Left hindlimb (tissue), 1 donor: ENCODE data around the gene CAMK1D.
"Not testable (repeated sequence)": the region's sequence is repeated elsewhere in the genome, so short reads cannot be mapped to it uniquely, and the experiment has no call there.

Source experiments
- DNase-seq: peaks from one replicate; pipeline ENCODE4 v3.0.0-alpha.2; 2018

CAMK1D gene

DNA sequence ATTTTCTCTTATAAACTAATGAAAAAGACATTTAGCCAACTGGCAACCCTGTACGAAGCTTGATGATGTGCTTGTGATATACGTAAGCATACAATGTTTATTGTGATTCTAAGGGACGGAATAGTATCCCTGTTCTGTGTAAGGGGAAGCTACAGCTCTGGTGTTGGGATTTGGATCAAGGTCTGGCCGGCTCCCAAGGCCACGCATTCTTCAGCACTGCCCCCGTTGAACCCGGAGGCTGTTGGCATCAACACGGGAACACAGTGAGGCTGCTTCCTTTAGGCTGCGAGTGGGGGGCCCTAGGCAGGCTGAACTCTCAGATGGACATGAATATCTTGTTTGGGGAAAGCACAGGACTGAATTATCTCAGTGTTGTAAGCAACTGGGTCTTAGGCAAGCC, 180.6 kb downstream of the CAMK1D start:
- DNase-seq, result peak; percentile 54

DNA sequence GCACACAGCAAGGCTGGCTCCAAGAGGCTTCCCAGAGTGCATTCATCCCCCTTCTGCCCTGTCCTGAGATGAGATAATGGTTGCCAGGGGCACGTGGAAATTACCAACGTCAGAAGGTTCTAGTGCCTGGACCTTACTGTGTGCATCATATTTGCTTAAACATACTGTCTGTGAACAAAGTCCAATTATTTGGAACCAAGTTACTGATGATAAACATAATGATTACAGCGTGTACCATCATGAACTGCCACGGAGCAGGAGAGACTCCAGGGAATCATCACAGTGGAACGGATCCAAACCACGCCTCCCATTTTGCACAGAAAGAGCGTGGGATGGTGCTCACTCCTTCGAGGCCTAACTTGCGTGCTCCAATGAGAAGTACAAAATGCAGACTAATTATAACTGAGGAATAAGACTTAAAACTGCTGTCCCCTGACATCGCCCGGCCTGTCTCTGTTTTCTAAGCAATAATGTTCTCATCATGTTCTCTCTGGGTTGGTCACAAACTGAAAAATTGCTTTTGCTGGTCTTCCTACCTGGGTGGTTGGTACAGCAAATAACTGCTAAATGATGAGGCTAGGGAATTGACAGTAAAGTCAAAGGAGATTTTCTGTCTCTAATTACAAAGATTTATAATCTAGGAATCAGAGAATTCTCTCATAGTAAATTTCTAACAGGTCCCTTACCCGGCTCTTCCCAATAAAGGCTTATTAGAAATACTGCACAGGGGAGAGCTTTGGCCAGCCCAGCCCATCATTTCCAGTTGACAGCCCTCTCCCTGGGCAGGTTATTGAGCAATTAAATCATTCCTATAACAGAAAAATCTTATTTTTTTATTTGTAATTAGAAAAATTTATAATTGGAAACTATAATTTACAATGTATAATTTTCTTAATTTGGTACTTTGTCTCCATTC, 182.2 kb downstream of the CAMK1D start:
- DNase-seq, result no peak

DNA sequence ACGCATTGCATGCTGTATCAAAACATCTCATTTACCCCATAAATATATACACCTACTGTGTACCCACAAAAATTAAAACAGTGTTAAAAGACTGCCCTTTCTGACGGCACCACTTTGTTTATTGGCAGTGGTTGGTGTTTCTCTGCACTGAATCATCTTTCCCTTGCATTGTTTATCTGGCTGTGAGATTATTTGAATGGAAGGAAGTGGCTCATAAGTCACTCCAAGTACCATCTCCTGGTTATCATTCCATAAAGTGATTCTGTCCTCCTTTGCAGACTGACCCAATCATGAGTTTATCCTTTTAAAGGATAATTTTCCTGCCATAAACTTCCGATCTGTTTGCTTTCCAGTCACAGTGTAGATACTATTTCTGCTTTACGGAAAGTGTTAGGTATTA, 183.8 kb downstream of the CAMK1D start:
- no peak for DNase-seq

DNA sequence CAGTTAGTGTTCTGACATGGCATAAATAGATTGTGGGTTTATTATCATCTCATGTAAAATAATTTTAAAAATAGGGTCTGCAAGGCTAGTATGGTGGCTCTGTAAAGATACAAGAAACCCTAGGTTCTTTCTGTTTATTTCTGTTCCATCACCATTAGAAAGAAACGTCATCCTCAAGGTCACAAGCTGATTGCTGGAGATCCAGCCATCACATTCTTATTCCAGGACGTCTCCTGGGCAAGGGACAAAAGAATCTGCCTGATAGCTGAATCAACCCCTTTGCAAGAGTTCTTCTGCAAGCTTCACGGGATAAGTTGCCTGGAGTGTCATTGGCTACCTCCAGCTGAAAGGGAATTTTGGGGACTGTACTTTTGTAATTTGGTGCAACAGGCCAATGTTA, 184.4 kb downstream of the CAMK1D start:
- no peak for DNase-seq

DNA sequence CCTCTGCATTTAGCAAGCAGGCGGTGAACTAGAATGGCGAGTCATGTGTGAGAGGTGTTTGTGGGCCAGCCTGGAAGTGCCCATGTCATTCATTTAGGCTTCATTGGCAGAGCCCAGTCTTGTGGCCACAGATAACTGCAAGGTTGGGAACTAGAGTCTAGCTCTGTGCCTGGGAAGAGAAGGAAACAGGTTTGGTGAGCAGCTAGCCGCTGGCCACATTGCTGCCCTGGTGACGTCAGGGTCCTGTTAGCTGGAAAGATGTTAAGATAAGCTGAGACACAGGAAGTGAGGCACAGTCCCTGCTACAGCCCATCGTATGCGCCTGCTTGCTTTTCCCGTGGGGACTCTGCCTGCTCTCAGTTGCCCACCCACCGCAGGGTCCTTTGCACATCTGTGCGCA, 185.5 kb downstream of the CAMK1D start:
- no peak for DNase-seq

DNA sequence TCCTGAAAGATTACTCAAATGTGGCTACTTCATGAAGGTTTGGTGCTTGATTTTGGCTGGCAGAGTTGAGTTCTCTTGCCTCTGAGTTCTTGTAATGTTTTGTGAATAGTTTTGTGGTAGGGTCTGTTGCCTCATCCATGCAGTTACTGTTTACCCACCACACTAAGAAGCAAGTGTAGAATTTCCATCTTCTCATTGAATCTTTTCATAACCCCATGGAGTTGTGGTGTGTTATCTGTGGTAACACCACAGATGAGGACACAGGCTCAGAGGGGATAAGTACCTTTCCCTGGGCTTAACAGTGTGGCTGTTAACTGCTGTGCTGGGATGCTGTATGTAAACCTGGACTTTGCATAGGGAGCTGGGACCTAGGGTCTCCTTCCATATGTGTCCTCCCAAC, 186.3 kb downstream of the CAMK1D start:
- DNase-seq, result no peak

DNA sequence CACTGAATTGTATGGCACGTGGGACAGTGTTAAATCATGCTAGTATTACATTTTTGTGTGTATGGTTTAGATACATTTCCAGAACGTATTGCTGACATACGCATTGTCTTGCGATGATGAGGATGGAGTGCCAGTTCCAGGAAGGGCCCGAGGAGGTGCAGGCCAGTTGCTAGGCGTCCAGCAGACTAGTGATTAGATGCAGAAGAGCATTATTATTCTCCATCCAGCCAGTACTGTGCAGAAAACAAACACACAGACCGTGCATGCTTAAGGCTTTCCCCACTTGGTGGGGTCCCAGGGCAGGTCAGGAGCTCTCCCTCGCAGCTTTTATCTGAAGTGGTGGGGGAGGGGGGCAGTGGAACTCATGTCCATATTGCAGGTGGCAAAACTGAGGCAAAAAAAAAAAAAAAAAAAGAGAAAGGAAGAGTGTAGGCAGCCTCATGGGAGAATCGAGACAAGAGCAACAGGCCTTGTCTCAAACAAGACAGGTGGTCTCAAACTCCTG, 189.2 kb downstream of the CAMK1D start:
- DNase-seq, result no peak

DNA sequence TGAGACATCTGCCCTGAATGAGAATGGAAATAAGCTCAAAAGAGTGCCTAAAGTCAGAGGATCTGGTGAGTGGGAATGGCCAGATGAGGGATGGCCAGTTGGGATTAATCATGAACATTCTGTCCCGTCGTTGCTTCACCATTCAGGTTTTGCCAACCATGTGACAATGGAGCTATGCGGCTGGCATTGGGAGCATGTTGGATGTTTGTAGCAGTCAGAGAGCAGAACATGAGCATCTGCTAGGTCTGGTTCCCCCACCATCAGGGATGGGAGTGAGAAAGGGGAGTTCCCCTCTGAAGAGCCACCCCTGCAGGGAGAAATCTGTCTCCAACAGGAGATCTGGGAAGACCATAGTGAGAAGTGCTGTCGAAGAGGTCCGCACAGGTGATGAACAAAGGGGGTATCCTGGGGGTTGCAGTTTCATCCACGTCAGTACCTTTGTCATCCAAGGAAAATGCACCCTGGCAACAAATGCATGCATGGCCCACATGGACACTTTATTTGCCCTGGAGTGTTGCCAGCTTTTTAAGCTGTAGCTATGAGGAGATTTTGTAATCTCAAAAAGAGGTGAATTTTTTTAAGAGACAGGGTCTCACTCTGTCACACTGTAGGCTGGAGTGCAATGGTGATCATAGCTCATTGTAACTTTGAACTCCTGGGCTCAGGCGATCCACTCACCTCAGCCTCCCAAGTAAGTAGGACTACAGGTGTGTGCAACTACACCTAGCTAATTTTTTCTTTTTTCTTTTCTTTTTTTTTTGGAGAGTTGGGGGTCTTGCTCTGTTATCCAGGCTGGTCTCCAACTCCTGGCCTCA, 190.2 kb downstream of the CAMK1D start:
- no peak for DNase-seq

DNA sequence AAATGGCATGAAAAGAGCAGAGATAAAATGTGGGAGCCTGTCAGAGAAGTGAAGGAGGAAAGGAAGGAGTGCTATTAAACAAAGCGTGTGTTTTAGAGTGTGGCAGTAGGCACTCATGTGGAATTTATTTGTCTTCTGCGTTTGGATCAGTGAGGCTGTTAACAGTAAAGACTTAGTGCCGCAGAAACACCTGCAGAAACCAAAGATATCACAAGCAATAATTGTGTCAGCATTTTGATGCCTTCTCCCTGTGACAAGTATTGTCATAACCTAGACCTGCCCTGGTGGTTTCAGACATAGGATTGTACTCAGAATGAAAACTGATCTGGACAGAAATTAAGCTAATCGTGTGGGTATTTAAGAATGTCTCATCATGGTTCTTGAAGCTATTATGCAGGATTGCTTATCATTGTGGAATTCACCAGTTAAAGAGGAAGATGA, 191.0 kb downstream of the CAMK1D start:
- DNase-seq, result no peak

DNA sequence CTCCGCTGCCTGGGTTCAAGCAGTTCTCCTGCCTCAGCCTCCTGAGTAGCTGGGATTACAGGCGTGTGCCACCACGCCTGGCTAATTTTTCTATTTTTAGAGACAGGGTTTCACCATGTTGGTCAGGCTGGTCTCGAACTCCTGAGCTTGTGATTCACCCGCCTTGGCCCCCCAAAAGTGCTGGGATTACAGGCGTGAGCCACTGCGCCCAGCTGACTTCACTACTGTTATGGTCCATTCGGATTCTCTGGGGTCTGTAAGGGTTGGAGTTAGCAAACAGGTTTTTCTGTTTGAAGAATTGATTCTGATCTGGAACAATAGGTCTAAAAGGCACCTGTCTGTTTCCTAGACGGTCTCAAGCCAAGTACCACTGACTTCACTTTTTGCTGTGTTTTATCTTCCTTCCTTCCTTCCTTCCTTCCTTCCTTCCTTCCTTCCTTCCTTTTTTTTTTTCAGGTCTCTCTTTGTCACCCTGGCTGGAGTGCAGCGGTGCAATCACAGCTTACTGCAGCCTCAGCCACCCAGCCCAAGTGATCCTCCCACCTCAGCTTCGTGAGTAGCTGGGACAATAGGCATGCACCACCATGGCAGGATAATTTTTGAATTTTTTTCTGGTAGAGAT, 192.2 kb downstream of the CAMK1D start:
- DNase-seq, result no peak

DNA sequence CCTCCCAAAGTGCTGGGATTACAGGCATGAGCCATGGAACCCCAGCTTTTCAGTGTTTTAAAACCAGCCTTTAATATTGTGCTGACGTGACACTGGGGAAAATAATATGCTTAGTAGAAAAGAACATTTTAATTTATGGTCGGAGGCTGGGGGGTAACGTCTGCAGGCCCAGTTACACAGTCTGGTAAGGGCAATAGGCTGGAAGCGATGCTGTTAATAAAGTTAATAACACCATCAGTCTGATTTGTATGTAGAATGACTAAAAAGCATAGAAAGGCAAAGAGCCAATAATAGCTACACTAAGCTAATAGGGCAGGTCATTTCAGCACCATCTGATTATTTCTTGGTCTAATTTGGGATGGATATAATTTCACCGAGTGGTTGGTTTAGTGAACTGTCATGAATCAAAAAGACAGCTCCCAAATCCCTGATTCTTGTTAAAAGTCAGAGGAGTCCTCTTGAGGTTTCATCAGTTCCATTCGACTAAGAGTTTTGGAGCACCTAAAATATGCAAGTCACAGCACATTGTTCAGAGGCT, 192.9 kb downstream of the CAMK1D start:
- DNase-seq, result no peak

DNA sequence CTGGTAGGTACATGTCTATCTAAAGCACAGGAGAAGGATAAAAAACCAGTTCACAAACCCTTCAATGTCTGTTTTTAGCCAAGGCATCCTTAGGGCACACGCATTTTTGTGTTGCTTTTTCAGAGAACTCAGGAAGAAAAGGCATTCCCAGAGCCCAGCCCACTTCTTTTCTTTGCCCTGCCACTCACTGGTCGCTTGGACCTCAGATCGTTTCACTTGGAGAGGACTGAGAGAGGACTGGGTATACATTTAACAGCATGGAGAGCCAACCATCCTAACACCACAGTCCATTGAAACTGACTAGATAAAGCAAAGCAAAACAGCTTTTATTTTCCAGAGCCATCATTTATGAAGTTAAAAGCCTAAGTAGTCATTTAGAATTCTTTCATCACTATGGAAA, 194.2 kb downstream of the CAMK1D start:
- no peak for DNase-seq

DNA sequence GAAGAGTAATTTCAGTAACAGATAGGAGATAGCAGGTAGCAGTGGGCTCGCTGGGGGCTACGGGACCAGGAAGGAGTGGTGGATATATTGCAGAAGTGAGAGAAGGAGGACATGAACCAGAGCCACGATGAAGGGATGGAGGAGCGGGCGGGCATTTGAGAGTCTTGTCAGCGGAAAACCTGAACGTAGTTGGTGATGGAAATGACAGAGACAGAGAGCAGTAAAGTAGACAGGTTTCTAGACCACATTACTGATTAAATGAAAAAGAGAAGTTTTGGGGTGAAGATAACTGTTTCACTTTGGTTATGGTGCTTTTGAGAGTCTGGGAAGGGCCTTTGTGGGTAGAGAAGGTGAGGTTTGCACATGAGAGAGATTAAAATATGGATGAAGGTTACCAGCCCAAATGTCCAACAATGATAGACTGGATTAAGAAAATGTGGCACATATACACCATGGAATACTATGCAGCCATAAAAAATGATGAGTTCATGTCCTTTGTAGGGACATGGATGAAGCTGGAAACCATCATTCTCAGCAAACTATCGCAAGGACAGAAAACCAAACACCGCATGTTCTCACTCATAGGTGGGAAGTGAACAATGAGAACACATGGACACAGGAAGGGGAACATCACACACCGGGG, 196.9 kb downstream of the CAMK1D start:
- DNase-seq, result not testable (repeated sequence)

DNA sequence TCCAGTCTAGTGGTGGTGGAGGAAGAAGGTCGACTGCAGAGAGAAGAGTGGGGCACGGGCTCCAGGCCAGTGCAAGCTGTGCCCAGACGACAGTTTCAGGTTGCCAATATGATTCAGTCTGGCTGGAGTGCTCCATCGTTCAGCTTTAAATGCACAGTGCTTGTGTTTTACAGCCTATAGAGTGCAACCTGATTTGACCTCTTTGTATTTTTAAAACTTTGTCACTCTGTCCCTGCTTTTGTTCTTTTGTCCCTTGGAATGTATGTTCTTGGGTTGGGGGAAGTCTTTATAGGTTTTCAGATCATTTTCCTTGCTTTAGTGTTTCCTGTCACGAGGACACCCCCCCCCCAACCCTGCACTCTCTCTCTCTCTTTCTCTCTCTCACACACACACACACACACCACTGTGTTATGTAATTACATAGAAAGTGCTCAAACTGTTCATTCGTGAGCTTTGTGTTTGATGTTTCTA, 198.0 kb downstream of the CAMK1D start:
- no peak for DNase-seq

DNA sequence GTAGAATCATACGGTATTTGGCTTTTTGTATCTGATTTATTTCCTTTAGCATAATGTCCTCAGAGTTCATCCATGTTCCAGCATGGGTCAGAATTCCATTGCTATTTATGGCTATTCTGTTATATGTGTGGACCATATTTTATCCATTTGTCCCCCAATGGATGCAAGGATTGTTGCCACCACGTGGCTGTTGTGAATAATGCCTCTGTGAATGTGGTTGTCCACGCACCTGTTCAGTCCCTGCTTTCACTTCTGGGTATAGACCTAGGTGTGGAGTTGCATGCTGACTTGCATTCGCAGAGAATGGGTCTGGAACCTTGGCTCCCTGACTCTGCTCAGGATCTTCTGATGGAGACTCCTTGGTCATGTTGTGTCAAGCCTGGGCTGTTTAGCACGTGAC, 199.9 kb downstream of the CAMK1D start:
- DNase-seq, result no peak

DNA sequence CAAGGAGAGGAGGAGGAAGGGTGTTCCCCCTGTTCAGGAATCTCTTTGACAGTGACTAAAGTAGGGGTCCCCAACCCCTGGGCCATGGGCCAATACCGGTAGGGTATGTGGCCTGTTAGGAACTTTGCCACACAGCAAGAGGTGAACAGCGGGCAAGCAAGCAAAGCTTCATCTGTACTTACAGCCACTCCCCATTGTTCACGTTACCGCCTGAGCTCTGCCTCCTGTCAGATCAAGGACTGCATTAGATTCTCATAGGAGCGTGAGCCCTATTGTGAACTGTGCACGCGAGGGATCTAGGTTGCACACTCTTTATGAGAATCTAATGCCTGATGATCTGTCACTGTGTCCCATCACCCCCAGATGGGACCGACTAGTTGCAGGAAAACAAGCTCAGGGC, 201.6 kb downstream of the CAMK1D start:
- DNase-seq, result no peak

DNA sequence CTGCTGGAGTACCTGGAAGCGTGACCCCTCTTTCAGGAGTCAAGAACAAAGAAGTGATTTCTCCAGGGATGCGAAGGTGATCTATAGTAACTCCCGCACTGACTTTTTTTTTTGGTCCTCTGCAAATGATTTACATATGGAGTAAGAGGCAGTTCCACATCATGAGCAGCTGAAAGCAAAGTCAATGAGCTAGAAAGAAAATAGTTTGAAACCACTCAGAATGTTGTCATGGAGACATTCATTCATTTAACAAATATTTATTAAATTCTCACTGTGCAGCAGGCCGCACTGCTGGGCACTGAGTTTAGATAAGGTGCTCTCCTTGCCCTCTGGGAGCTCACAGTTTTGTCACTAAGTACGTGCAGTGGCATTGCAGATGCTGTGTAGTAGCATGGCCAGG, 206.7 kb downstream of the CAMK1D start:
- DNase-seq, result no peak

DNA sequence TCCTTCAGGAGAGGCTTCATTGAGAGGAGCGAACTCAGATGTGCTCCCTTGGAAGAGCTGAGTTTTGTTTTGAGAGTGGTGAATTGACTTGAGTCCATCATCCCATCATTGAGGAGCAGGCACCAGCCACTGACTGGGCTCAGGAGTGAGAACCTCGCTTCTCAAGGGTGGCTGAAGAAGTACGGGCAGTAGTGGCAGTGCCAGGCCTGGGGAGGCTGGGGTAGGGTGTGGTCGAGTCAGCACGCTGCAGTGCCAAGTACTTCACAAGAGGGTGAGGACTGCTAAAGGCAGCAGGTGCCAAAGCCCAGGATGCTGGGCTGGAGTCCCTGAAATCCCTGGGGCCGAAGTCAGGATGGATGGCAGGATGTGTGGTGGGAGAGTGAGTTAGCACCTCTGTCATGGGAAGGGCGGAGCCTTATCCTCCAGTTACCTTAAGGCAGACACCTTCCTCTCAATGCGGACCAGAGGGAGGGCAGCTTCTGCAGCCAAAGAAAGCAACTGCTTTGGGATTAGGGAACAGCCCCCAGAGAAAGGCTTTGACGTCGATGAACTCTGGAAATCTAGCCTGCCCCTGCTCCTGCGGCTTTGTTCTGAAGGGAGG, 210.3 kb downstream of the CAMK1D start:
- DNase-seq, result no peak

DNA sequence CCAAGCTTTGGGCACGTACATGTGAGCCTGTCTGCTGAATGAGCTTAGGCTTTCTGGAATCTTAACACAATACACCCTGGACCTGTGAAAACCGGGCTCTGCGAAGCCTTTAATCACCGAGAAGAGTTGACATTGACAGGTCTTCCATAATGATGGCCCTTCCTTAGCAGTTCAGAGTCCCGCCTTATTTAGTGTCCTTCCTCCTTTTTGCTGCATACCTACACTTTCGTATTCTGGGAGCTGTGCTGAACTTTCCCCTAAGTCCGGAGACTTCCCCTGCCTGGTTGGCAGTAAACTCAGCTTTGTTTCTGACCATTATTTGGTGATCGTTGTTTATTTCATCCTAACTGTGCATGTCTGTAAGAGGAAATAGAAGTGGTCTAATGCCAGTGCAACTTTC, 212.0 kb downstream of the CAMK1D start:
- no peak for DNase-seq

DNA sequence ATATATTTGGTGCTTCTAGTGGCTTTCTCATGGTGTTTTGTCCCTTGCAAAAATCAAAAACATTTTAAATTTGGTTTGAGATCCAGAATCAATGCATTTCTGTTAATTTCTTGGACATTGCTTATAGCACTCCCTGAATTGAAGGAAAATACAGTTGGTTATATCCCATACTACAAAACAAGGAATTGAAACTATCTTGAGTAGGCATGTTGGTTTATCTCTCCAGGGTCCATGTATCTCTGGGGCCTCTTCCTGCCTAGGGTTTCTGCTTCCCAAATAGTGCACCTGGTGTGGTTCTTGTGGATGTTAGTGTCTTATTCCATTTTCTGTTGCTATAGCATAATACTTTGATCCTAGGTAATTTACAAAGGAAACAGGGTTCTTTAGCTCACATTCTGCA, 212.4 kb downstream of the CAMK1D start:
- DNase-seq, result no peak

DNA sequence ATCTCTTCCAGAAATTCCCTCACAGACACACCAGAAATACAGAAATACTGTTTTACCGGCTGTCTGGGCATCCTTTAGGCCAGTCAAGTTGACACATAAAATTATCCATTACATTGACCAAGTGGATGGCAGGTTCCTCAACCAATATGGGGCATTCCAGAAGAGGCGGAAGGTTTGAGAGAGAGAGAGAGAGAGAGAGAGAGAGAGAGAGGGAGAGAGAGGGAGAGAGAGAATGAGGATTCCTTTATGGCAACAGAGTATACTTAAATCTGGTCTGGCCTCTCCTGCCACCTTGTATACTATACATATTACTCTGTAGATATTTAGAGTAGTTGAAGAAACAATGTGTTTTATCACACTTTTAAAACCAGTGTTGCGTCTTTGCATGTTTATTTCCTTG, 214.1 kb downstream of the CAMK1D start:
- no peak for DNase-seq

DNA sequence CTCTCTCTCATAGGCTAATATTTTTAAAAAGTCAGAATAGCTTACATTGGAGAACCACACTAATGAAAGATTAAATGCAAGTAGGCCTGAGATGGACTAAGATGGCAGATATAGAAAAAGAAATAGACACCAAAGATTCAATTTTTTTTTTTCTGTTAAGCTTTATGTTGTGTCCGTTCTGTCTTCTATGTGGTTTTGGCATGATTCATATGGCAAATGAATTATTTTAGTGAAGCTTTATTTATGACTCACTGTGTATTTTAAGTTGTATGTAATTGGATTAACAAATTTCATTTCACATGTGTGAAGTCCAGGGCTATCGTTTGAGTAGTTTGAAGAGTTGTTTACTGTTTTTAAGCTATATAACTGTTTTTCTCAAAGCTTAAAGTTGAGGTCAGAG, 214.8 kb downstream of the CAMK1D start:
- no peak for DNase-seq
